Lower leg skin (tissue), 3 donors: ENCODE results near the gene PDZRN3.

Experiments
- POLR2A ChIP-seq, 2 donors: fragments of 450-650 bp; IDR thresholded peaks; one replicate each; pipeline ENCODE4 v1.6.1; 2016 to 2017; ENCODE audit warnings: antibody characterized with exemption in 2 of 2, mild to moderate bottlenecking in 1 of 2, moderate library complexity in 1 of 2
- TF ChIP-seq, protein P1 (sequence below), 3 donors: fragments of 450-650 bp; IDR thresholded peaks; one replicate each; pipeline ENCODE4 v1.5.1; 2016; ENCODE audit warnings: antibody characterized with exemption in 3 of 3, mild to moderate bottlenecking in 3 of 3, moderate library complexity in 2 of 3

DNA sequence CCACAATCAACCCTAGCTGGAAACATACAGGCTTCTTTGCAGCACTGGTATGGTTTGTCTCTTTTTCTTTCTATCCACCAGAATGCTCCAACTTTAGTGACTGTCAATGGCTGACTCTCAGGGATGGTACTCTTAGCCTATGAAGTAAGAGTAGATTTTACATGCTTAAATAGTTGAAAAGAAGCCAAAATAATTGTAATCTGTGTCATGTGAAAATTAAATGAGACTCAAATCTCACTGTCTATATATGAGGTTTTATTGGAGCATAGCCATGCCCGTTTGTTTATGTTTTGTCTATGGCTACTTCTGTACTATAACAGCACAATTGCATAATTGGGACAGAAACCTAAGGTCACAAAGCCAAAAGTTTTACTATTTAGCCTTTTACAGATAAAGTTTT lies 29.1 kb upstream of the PDZRN3 start:
- TF ChIP-seq, protein P1, sequence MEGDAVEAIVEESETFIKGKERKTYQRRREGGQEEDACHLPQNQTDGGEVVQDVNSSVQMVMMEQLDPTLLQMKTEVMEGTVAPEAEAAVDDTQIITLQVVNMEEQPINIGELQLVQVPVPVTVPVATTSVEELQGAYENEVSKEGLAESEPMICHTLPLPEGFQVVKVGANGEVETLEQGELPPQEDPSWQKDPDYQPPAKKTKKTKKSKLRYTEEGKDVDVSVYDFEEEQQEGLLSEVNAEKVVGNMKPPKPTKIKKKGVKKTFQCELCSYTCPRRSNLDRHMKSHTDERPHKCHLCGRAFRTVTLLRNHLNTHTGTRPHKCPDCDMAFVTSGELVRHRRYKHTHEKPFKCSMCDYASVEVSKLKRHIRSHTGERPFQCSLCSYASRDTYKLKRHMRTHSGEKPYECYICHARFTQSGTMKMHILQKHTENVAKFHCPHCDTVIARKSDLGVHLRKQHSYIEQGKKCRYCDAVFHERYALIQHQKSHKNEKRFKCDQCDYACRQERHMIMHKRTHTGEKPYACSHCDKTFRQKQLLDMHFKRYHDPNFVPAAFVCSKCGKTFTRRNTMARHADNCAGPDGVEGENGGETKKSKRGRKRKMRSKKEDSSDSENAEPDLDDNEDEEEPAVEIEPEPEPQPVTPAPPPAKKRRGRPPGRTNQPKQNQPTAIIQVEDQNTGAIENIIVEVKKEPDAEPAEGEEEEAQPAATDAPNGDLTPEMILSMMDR (IDR thresholded peaks at IDR 0.05) = no peak
- TF ChIP-seq POLR2A (IDR thresholded peaks at IDR 0.05) = no peak
